WI38 (cell line): ENCODE results near the gene LAMTOR2.

Source experiments
- H3K4me3 ChIP-seq: 2 replicates; pipeline ENCODE4 v1.5.1; 2011; ENCODE audit warnings: low read depth, mild to moderate bottlenecking, control low read depth, low read length
- CTCF ChIP-seq: IDR thresholded peaks from 2 replicates; pipeline ENCODE4 v1.5.1; 2012; ENCODE audit warnings: low read depth, mild to moderate bottlenecking, control low read depth, low read length

The LAMTOR2 gene

GRCh38 chr1:156072251-156072650 is 17.7 kb downstream of the LAMTOR2 start:
- no peak overlapping the region for H3K4me3 ChIP-seq
- TF ChIP-seq CTCF = no peak

- no peak overlapping the region for H3K4me3 ChIP-seq
- no peak for TF ChIP-seq CTCF
These were observed 18.6 kb downstream of the LAMTOR2 start for GRCh38 chr1:156073110-156073687.

- TF ChIP-seq CTCF = no peak
- H3K4me3 ChIP-seq = no peak overlapping the region
These were observed 19.2 kb downstream of the LAMTOR2 start for GRCh38 chr1:156073740-156074139.

GRCh38 chr1:156074661-156075060 is 20.1 kb downstream of the LAMTOR2 start:
- TF ChIP-seq CTCF = no peak
- no peak overlapping the region for H3K4me3 ChIP-seq

- no peak overlapping the region for H3K4me3 ChIP-seq
- TF ChIP-seq CTCF = no peak
These were observed 20.6 kb downstream of the LAMTOR2 start for GRCh38 chr1:156075162-156075561.

GRCh38 chr1:156075775-156076204 is 21.2 kb downstream of the LAMTOR2 start:
- no peak overlapping the region for H3K4me3 ChIP-seq
- no peak for TF ChIP-seq CTCF

- no peak for TF ChIP-seq CTCF
- no peak overlapping the region for H3K4me3 ChIP-seq
These were observed 22.2 kb downstream of the LAMTOR2 start for GRCh38 chr1:156076609-156077429.
